HFF-Myc (cell line): ENCODE data around the gene NDUFB10.

Experiments
- DNase-seq: peaks from one replicate; pipeline ENCODE4 v3.0.0-alpha.2; 2011; ENCODE audit warnings: low read depth; ENCODE audit errors: extremely low read depth
- H3K4me3 ChIP-seq: replicated peaks from 2 replicates; pipeline ENCODE4 v1.5.1; 2011; ENCODE audit warnings: low read depth, mild to moderate bottlenecking, control low read depth, low read length
- TF ChIP-seq, protein P1 (sequence below): IDR thresholded peaks from 2 replicates; pipeline ENCODE4 v1.5.1; 2012; ENCODE audit warnings: mild to moderate bottlenecking, low read depth, low read length, control low read depth; ENCODE audit errors: missing control alignments

The NDUFB10 gene

GRCh38 chr16:1997494-1998359 is 38.4 kb downstream of the NDUFB10 start:
- TF ChIP-seq, protein P1, sequence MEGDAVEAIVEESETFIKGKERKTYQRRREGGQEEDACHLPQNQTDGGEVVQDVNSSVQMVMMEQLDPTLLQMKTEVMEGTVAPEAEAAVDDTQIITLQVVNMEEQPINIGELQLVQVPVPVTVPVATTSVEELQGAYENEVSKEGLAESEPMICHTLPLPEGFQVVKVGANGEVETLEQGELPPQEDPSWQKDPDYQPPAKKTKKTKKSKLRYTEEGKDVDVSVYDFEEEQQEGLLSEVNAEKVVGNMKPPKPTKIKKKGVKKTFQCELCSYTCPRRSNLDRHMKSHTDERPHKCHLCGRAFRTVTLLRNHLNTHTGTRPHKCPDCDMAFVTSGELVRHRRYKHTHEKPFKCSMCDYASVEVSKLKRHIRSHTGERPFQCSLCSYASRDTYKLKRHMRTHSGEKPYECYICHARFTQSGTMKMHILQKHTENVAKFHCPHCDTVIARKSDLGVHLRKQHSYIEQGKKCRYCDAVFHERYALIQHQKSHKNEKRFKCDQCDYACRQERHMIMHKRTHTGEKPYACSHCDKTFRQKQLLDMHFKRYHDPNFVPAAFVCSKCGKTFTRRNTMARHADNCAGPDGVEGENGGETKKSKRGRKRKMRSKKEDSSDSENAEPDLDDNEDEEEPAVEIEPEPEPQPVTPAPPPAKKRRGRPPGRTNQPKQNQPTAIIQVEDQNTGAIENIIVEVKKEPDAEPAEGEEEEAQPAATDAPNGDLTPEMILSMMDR = no peak
- no peak for DNase-seq
- H3K4me3 ChIP-seq = no peak overlapping the region

- no peak overlapping the region for H3K4me3 ChIP-seq
- DNase-seq = no peak
- TF ChIP-seq, protein P1 = no peak
These were observed 39.1 kb downstream of the NDUFB10 start for GRCh38 chr16:1998360-1998835.

- H3K4me3 ChIP-seq = no peak overlapping the region
- TF ChIP-seq, protein P1 = no peak
- DNase-seq = no peak
These were observed 39.8 kb downstream of the NDUFB10 start for GRCh38 chr16:1998852-1999801.

DNA sequence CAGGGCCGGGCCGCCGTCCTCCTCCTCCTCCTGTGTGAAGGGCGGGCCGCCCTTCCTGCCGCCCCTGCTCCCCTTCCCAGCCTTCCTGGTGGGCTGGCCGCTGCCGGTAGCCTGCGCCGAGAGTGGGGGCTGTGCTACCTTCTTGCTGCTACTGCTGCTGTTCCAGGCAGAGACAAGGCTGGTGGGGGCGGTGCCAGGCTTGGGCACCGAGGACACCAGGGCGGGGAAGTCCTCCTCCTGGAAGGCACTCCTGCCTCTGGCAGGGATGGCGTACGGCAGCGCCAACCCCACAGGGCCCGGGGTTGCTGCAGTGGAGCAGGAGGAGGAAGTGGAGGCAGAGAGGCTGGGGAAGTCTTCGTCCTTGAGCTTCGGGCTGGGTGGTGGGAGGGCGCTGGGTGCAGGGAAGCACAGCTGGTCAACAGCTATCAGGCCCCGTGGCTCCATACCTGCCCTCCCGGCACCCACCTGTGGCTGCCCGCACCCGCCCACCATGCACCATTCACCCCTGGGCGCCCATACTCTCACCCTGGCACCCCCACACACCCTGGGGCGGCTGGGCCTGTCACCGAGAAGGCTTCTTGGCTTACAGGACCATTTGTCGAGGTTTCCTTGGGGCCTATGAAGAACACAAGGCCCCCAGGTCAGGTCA is 40.7 kb downstream of the NDUFB10 start:
- no peak overlapping the region for H3K4me3 ChIP-seq
- DNase-seq = no peak
- TF ChIP-seq, protein P1 = no peak

- TF ChIP-seq, protein P1 = no peak
- no peak overlapping the region for H3K4me3 ChIP-seq
- no peak for DNase-seq
These were observed 41.7 kb downstream of the NDUFB10 start for GRCh38 chr16:2001035-2001434.
